Cardiac fibroblast (primary cell): ENCODE data around the gene NOC4L.

Experiments used
- DNase-seq, 2 donors: peaks; one replicate each; pipeline versions ENCODE4 v3.0.0 to v3.0.0-alpha.2; 2010; ENCODE audit warnings: low read depth in 2 of 2
- H3K4me3 ChIP-seq, 2 donors: replicated peaks in 1 of 2; 1 replicate in 1 of 2; 2 replicates in 1 of 2; pipeline ENCODE4 v1.5.1; 2011; ENCODE audit warnings: low read depth in 2 of 2, low read length in 2 of 2, mild to moderate bottlenecking in 2 of 2, moderate library complexity in 1 of 2
- TF ChIP-seq, protein P1 (sequence below): IDR thresholded peaks from one replicate; pipeline ENCODE4 v1.5.1; 2011; ENCODE audit warnings: low read depth, mild to moderate bottlenecking, low read length, inconsistent platforms

Gene NOC4L

DNA sequence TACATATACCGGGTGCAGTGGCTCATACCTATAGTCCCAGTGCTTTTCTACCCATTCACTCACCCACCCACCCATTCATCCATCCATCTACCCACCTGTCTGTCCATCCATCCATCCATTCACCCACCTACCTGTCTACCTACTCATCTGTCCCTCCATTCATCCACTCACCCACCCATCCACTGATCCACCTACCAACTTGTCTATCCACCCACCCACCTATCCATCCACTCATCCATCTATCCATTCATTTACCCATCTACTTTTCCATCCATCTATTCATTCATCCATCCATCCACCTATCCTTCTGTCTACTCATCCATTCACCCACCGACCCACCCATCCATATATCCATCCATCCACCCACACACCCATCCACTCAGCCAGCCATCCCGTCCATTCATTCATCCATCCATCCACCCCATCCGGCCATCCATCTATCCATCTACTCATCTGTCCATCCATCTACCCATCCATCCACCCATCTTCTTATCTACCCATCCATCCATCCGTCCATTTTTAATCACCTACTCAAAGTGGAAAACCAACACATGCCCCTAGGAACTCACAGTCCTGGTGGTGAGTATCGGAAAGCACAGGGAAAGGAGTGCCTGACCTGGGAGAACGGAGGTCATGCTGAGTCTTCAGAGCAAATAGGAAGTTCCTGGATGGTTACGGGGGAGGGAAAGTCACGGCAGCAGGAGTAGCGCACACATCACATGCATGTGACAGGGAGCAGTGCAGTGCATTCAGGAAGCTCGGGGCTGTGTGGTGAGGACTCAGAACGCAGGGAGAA lies 20.1 kb upstream of the NOC4L start:
- no peak overlapping the region for H3K4me3 ChIP-seq
- TF ChIP-seq, protein P1, sequence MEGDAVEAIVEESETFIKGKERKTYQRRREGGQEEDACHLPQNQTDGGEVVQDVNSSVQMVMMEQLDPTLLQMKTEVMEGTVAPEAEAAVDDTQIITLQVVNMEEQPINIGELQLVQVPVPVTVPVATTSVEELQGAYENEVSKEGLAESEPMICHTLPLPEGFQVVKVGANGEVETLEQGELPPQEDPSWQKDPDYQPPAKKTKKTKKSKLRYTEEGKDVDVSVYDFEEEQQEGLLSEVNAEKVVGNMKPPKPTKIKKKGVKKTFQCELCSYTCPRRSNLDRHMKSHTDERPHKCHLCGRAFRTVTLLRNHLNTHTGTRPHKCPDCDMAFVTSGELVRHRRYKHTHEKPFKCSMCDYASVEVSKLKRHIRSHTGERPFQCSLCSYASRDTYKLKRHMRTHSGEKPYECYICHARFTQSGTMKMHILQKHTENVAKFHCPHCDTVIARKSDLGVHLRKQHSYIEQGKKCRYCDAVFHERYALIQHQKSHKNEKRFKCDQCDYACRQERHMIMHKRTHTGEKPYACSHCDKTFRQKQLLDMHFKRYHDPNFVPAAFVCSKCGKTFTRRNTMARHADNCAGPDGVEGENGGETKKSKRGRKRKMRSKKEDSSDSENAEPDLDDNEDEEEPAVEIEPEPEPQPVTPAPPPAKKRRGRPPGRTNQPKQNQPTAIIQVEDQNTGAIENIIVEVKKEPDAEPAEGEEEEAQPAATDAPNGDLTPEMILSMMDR, result no peak
- DNase-seq, result no peak

DNA sequence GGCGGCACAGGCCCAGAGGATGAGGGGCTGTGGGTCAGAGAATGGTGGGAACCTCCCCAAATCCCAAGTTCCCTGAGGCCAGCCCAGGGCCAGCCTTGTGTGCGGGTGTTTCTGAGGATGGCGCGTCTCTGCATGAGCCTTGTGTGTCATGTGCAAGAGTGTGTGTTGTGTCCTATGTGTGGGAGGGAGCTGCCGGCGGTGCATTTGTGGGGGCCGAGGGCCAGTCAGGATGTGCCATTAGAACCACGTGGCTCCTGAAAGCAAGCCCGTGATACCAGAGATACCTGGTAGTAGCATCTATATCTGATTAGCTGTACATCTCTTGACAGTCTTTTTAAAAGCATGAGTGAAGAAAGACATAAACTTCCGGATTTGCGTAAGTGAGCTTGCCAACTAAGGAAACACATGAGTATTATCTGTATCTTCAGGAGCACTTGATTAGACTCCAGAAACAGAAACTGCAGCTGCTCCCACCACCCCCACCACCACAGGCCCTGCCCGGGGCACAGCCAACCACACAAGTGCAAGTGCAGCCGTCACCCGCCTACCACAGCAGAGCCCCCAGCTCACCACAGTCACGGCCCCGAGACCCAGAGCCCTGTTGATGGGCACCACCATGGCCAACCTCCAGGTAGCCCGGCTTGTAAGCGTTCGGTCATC lies 19.4 kb upstream of the NOC4L start:
- DNase-seq, result no peak
- no peak overlapping the region for H3K4me3 ChIP-seq
- TF ChIP-seq, protein P1, result no peak

DNA sequence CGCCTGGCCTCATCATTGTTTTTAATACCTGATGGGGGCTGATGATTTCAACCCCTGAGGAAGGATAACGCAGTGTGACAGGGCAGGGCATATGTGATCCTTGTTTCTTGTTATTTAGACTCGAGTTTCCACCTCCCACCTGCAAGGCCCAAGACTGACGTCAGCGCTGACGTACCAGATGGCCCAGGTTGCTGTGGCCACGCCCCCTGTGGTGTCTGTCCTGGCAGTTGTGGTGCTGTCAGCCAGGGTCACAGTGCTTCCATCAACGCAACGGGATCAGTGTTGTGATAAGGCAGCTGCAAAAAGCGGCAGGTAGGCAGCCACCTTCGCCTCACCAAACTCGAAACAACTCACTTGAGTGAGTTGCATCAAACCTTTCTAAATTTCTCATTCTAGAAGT lies 18.5 kb upstream of the NOC4L start:
- DNase-seq, result no peak
- TF ChIP-seq, protein P1, result no peak
- H3K4me3 ChIP-seq, result no peak overlapping the region

DNA sequence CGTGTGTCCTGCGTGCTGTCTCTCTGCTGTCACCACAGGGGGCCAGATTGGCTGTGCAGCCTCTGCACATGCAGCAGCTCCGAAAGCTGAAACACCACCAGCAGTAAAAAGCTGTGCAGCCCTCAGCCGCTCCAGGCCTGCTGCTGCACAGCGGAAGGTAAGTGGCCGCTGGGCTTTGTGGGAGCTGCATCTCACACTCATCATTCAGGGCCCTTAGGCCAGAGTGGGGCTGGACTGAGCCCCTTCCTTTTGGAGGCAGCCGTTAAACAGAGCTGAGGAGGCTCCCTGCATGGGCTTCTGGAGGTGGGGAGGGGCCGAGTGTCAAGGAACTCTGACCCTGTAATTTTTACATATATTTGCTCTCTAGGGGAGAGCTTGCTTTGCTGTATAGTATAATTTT lies 17.2 kb upstream of the NOC4L start:
- TF ChIP-seq, protein P1, result no peak

DNA sequence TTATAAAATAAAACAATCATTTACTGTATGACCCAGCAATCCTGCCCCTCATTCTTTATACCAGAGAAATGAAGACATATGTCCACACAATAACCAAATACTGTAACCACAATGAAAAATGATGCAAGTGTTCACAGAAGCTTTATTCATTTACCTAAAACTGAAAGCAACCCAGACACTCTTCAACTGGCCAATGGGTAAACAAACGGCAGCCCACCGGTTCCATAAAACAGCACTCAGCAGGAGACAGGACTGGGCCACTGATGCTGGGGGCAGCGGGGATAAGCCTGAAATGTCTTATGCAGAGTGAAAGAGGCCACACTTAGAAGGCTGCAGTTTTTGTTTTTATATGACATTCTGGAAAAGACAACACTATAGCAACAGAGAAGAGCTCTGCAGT lies 15.2 kb upstream of the NOC4L start:
- TF ChIP-seq, protein P1, result no peak
- no peak overlapping the region for H3K4me3 ChIP-seq
- no peak for DNase-seq

More for the DNA sequence above, 17.2 kb upstream of the NOC4L start:
- H3K4me3 ChIP-seq, result no peak overlapping the region
- no peak for DNase-seq

DNA sequence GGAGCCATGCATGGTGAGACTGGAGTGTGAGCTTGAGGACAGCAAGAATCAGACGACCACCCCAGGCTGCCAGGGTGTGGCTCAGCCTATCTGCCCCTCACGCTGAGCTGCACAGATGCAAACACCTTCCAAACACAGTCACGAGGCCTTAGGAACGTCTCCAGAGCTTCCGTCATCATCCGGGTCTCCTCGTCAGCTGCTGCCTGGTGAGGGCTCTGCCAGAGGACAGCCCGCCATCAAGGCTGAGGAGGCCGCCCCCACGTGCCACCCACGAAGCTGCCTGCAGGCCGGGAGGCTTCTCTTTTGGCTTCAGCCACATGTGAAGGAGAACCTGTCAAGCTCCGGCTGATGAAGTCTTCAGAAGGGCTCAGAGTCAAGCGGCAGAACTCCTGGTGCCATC lies 13.6 kb upstream of the NOC4L start:
- DNase-seq, result no peak
- H3K4me3 ChIP-seq, result no peak overlapping the region
- TF ChIP-seq, protein P1, result no peak
